Thyroid gland (tissue), 4 donors: ENCODE results near the gene LLGL1.

ENCODE experiments used
- POLR2A ChIP-seq, 2 donors: fragments of 450-650 bp; IDR thresholded peaks; one replicate each; pipeline ENCODE4 v1.6.1; 2017; ENCODE audit warnings: antibody characterized with exemption in 2 of 2, mild to moderate bottlenecking in 2 of 2, moderate library complexity in 1 of 2
- TF ChIP-seq, protein P1 (sequence below), 6 experiments: fragments of 200-600 bp in 3 of 6; fragments of 450-650 bp in 3 of 6; sonication (generic) in 3 of 6; IDR thresholded peaks; one replicate each; pipeline ENCODE4 v1.5.1; 2016 to 2019; ENCODE audit warnings: antibody characterized with exemption in 6 of 6, mild to moderate bottlenecking in 2 of 6, inconsistent platforms in 1 of 6, moderate library complexity in 1 of 6

DNA sequence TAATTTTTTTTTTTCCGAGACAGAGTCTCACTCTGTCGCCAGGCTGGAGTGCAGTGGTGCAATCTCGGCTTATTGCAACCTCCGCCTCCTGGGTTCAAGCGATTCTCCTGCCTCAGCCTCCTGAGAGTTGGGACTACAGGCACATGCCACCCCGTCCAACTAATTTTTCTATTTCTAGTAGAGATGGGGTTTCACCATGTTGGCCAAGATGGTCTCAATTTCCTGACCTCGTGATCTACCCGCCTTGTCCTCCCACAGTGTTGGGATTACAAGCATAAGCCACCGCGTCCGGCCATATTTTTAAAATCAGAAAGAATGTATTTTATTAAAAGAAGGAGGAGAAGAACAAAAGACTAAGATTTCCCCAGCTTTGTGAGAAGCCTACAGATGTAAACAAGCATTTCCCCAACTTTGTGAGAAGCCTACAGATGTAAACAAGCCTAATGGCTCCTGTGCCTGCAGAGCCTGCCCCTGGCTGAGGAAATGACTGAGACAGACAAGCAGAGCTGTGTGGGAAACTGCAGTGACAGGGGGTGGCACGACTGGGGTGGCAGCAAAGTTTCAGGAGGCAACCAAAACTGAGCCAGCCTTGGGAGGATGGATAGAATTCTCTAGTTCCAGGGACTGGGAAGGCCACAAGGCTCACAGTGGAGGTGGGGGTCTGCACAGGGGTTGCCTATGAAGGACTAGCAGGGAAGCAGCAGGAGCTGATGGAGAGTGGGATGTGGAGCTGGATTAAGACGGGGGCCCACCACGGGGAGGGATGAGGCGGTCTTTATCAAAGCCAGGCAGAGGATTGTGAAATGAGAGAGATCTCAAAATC, 66.5 kb downstream of the LLGL1 start:
- TF ChIP-seq, protein P1, sequence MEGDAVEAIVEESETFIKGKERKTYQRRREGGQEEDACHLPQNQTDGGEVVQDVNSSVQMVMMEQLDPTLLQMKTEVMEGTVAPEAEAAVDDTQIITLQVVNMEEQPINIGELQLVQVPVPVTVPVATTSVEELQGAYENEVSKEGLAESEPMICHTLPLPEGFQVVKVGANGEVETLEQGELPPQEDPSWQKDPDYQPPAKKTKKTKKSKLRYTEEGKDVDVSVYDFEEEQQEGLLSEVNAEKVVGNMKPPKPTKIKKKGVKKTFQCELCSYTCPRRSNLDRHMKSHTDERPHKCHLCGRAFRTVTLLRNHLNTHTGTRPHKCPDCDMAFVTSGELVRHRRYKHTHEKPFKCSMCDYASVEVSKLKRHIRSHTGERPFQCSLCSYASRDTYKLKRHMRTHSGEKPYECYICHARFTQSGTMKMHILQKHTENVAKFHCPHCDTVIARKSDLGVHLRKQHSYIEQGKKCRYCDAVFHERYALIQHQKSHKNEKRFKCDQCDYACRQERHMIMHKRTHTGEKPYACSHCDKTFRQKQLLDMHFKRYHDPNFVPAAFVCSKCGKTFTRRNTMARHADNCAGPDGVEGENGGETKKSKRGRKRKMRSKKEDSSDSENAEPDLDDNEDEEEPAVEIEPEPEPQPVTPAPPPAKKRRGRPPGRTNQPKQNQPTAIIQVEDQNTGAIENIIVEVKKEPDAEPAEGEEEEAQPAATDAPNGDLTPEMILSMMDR (IDR thresholded peaks at IDR 0.05): no peak
- no peak for TF ChIP-seq POLR2A (IDR thresholded peaks at IDR 0.05)
